HEK293 (cell line): ENCODE results near the gene PDK4.

Source experiments
- HOXA7 ChIP-seq: sonication (generic); formaldehyde crosslinking; IDR thresholded peaks from 2 replicates; pipeline ENCODE4 v1.8.1; 2022; ENCODE audit warnings: missing genetic modification reagents, borderline replicate concordance
- ZNF146 ChIP-seq: fragments of 450-650 bp; formaldehyde crosslinking; IDR thresholded peaks from 2 replicates; pipeline ENCODE4 v1.5.1; 2016; ENCODE audit warnings: missing biosample characterization, missing genetic modification characterization
- TF ChIP-seq, protein P1 (sequence below): fragments of 450-650 bp; formaldehyde crosslinking; IDR thresholded peaks from 2 replicates; pipeline ENCODE4 v1.5.1; 2016; ENCODE audit warnings: missing biosample characterization, missing genetic modification characterization

DNA sequence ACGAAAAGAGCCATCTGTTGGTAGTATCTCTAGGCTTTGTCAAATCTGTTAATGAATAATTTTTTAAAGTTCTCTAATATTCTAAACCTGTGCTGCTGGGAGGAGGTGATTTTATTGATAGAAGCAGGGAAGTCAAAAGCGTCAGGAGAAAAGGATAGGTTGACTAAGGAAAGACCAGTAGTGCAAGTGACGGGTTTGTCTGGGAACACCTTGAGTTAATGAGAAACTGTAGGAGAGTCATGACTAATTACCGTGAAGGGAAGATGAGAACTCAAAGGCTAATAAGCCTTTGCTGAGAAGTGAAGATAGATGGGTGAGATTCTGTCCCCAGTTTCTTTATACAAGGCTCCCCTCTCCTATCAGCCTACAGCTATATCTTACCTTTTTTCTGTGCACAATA is 5.0 kb upstream of the PDK4 start:
- no peak for TF ChIP-seq HOXA7
- TF ChIP-seq ZNF146 (tag by site-specific recombination) = no peak
- TF ChIP-seq, protein P1, sequence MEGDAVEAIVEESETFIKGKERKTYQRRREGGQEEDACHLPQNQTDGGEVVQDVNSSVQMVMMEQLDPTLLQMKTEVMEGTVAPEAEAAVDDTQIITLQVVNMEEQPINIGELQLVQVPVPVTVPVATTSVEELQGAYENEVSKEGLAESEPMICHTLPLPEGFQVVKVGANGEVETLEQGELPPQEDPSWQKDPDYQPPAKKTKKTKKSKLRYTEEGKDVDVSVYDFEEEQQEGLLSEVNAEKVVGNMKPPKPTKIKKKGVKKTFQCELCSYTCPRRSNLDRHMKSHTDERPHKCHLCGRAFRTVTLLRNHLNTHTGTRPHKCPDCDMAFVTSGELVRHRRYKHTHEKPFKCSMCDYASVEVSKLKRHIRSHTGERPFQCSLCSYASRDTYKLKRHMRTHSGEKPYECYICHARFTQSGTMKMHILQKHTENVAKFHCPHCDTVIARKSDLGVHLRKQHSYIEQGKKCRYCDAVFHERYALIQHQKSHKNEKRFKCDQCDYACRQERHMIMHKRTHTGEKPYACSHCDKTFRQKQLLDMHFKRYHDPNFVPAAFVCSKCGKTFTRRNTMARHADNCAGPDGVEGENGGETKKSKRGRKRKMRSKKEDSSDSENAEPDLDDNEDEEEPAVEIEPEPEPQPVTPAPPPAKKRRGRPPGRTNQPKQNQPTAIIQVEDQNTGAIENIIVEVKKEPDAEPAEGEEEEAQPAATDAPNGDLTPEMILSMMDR (tag by site-specific recombination) = no peak
